Ishikawa (cell line): Measurements from ENCODE around the gene SUSD5.
A peak's percentile ranks its signal among the peaks of the same experiment; 100 is the strongest.

Source experiments
- CEBPB ChIP-seq: IDR thresholded peaks from 2 replicates; pipeline ENCODE4 v1.6.1; 2012
- CREB1 ChIP-seq: IDR thresholded peaks from 2 replicates; pipeline ENCODE4 v1.6.1; 2012; ENCODE audit warnings: low read depth
- EGR1 ChIP-seq: IDR thresholded peaks from 2 replicates; pipeline ENCODE4 v1.6.1; 2012
- EP300 ChIP-seq: IDR thresholded peaks from 2 replicates; pipeline ENCODE4 v1.6.1; 2012; ENCODE audit warnings: borderline replicate concordance
- FOXM1 ChIP-seq: IDR thresholded peaks from 2 replicates; pipeline ENCODE4 v1.6.1; 2012; ENCODE audit warnings: low read depth, borderline replicate concordance
- MAX ChIP-seq: IDR thresholded peaks from 2 replicates; pipeline ENCODE4 v1.6.1; 2012
- NFIC ChIP-seq: IDR thresholded peaks from 2 replicates; pipeline ENCODE4 v1.6.1; 2012
- RAD21 ChIP-seq: IDR thresholded peaks from 2 replicates; pipeline ENCODE4 v1.6.1; 2012; ENCODE audit warnings: low read depth
- REST ChIP-seq: IDR thresholded peaks from 2 replicates; pipeline ENCODE4 v1.6.1; 2012; ENCODE audit warnings: low read depth, mild to moderate bottlenecking
- TAF1 ChIP-seq: IDR thresholded peaks from 2 replicates; pipeline ENCODE4 v1.6.1; 2012; ENCODE audit warnings: low read depth, mild to moderate bottlenecking
- TCF12 ChIP-seq: IDR thresholded peaks from 2 replicates; pipeline ENCODE4 v1.6.1; 2012; ENCODE audit warnings: low read depth
- TEAD4 ChIP-seq: IDR thresholded peaks from 2 replicates; pipeline ENCODE4 v1.6.1; 2012
- USF1 ChIP-seq: IDR thresholded peaks from 2 replicates; pipeline ENCODE4 v1.6.1; 2012
- YY1 ChIP-seq: IDR thresholded peaks from 2 replicates; pipeline ENCODE4 v1.6.1; 2012; ENCODE audit warnings: low read depth
- ZBTB7A ChIP-seq: IDR thresholded peaks from 2 replicates; pipeline ENCODE4 v1.6.1; 2012; ENCODE audit warnings: low read depth

Gene SUSD5

GRCh38 chr3:33233884-33234283 lies 15.3 kb upstream of the SUSD5 start:
- TF ChIP-seq EP300: no peak

GRCh38 chr3:33231756-33232465 lies 13.3 kb upstream of the SUSD5 start:
- TF ChIP-seq ZBTB7A (no peak), TCF12 (no peak), EGR1 (no peak), YY1 (no peak), TEAD4 (no peak), FOXM1 (no peak), RAD21 (no peak), EP300 (no peak), CEBPB (no peak), USF1 (no peak), REST (no peak), MAX (no peak), NFIC (no peak), TAF1 (no peak), CREB1 (no peak)

GRCh38 chr3:33229947-33230346 lies 11.3 kb upstream of the SUSD5 start:
- TF ChIP-seq TEAD4 (no peak), USF1 (peak; percentile 68)

- no peak for TF ChIP-seq MAX
- no peak for TF ChIP-seq TAF1
- no peak for TF ChIP-seq EGR1
- no peak for TF ChIP-seq USF1
Measured at GRCh38 chr3:33229066-33229465, 10.5 kb upstream of the SUSD5 start.

GRCh38 chr3:33221241-33221640 lies 2.6 kb upstream of the SUSD5 start:
- TF ChIP-seq CEBPB: no peak
- no peak for TF ChIP-seq TCF12
- TF ChIP-seq ZBTB7A: no peak
- no peak for TF ChIP-seq MAX

GRCh38 chr3:33219175-33219487 lies 521 bp upstream of the SUSD5 start:
- TF ChIP-seq USF1 (no peak), MAX (no peak), NFIC (no peak), YY1 (no peak), TEAD4 (no peak), CREB1 (no peak), ZBTB7A (no peak), RAD21 (no peak), EGR1 (no peak), TAF1 (no peak), FOXM1 (no peak), EP300 (no peak), CEBPB (no peak), REST (no peak), TCF12 (no peak)
